Keratinocyte (primary cell): ENCODE measurements around the gene STYX. TPM values are rescaled to one million over a fixed set of nuclear protein-coding genes. Genes with fewer than 3 reads are reported as not detected.

Experiments
- DNase-seq: peaks from one replicate; pipeline ENCODE4 v3.0.0-alpha.2; 2011; ENCODE audit warnings: low read depth, missing footprints, low spot score
- FAIRE-seq: peaks from 2 replicates; lab custom pipeline; 2011; peaks lifted over from hg19 to GRCh38; lab: Jason Lieb, UNC
- H2AFZ ChIP-seq: 2 replicates; pipeline ENCODE4 v1.6.0; 2012; ENCODE audit warnings: low read length, control low read depth, inconsistent platforms; ENCODE audit not compliant: control insufficient read depth
- H3K27ac ChIP-seq: 2 replicates; pipeline ENCODE4 v1.5.1; 2011; ENCODE audit warnings: low read length; ENCODE audit not compliant: control insufficient read depth, insufficient read depth
- H3K27me3 ChIP-seq: 3 replicates; pipeline ENCODE4 v1.6.0; 2011; ENCODE audit warnings: low read length; ENCODE audit not compliant: control insufficient read depth, insufficient read depth; ENCODE audit errors: extremely low read depth
- H3K36me3 ChIP-seq, 2 experiments: 2 replicates in 1 of 2; 3 replicates in 1 of 2; pipeline ENCODE4 v1.5.1; 2011; ENCODE audit warnings: low read length in 2 of 2, mild to moderate bottlenecking in 1 of 2; ENCODE audit not compliant: control insufficient read depth in 2 of 2, insufficient read depth in 2 of 2; ENCODE audit errors: extremely low read depth in 1 of 2
- H3K4me1 ChIP-seq: 3 replicates; pipeline ENCODE4 v1.5.1; 2011; ENCODE audit warnings: low read length; ENCODE audit not compliant: control insufficient read depth, insufficient read depth; ENCODE audit errors: extremely low read depth
- H3K4me2 ChIP-seq: 3 replicates; pipeline ENCODE4 v1.6.0; 2011; ENCODE audit warnings: low read depth, low read length; ENCODE audit not compliant: control insufficient read depth, insufficient read depth; ENCODE audit errors: extremely low read depth
- H3K4me3 ChIP-seq, 3 experiments: fragments of 200-600 bp in 1 of 3; sonication (generic) in 1 of 3; 2 replicates in 2 of 3; 3 replicates in 1 of 3; pipeline ENCODE4 v1.5.1; 2011 to 2016; ENCODE audit warnings: low read length in 3 of 3, mild to moderate bottlenecking in 3 of 3, control low read depth in 2 of 3, inconsistent platforms in 1 of 3, low read depth in 1 of 3, mixed read lengths in 1 of 3, mixed run types in 1 of 3, moderate library complexity in 1 of 3; ENCODE audit not compliant: control insufficient read depth in 2 of 3, insufficient read depth in 2 of 3; ENCODE audit errors: extremely low read depth in 1 of 3
- H3K79me2 ChIP-seq: 2 replicates; pipeline ENCODE4 v1.6.0; 2012; ENCODE audit warnings: low read length; ENCODE audit not compliant: control insufficient read depth, insufficient read depth
- H3K9ac ChIP-seq: 3 replicates; pipeline ENCODE4 v1.6.0; 2011; ENCODE audit warnings: low read length; ENCODE audit not compliant: control insufficient read depth, insufficient read depth; ENCODE audit errors: extremely low read depth
- H3K9me1 ChIP-seq: 3 replicates; pipeline ENCODE4 v1.6.0; 2011; ENCODE audit warnings: low read length; ENCODE audit not compliant: control insufficient read depth, insufficient read depth; ENCODE audit errors: extremely low read depth
- H3K9me3 ChIP-seq: 2 replicates; pipeline ENCODE4 v1.5.1; 2012; ENCODE audit warnings: low read depth, low read length; ENCODE audit not compliant: control insufficient read depth
- H4K20me1 ChIP-seq: 3 replicates; pipeline ENCODE4 v1.6.0; 2011; ENCODE audit warnings: low read length; ENCODE audit not compliant: control insufficient read depth, insufficient read depth; ENCODE audit errors: extremely low read depth
- EZH2 ChIP-seq: IDR thresholded peaks from one replicate; pipeline ENCODE4 v1.6.1; 2012; ENCODE audit warnings: inconsistent platforms, mild to moderate bottlenecking, low read length, moderate library complexity
- dilution Hi-C: fragments of 300-500 bp; cut with MboI; formaldehyde crosslinking; loops from one replicate; pipeline ENCODE4 v1.7.0; 2020; ENCODE audit warnings: low sequenced_read_pairs; ENCODE audit not compliant: extremely low pct_ligation_motif_present
- polyA plus RNA-seq, 5 experiments: library from polyadenylated mRNA; depleted of rRNA in 3 of 5; stranded (reverse) in 3 of 5; stranded (forward) in 1 of 5; unstranded in 1 of 5; fragments of >200 nt; gene quantifications; 1 replicate in 1 of 5; 2 replicates in 3 of 5; 3 replicates in 1 of 5; pipeline versions ENCODE4 v1.2.1 to v1.2.3, GENCODE V29; 2011 to 2012; ENCODE audit warnings: missing spikeins in 2 of 5, low read depth in 1 of 5, low replicate concordance in 1 of 5
- TF ChIP-seq, protein P1 (sequence below), 3 experiments: IDR thresholded peaks in 1 of 3; conservative IDR thresholded peaks in 1 of 3; optimal IDR thresholded peaks in 1 of 3; 2 replicates in 2 of 3; 3 replicates in 1 of 3; pipeline versions ENCODE3 to v1.5.1; 2011; ENCODE audit warnings: low read length in 3 of 3, mild to moderate bottlenecking in 3 of 3, moderate library complexity in 2 of 3, control low read depth in 1 of 3, inconsistent platforms in 1 of 3; ENCODE audit not compliant: insufficient read depth in 2 of 3; ENCODE audit errors: extremely low read depth in 1 of 3

Gene STYX
- polyA plus RNA-seq, 1 donor (not counting 4 experiments of a cell fraction or from before 2014, with no cell fraction given) = 13.2 TPM

DNA sequence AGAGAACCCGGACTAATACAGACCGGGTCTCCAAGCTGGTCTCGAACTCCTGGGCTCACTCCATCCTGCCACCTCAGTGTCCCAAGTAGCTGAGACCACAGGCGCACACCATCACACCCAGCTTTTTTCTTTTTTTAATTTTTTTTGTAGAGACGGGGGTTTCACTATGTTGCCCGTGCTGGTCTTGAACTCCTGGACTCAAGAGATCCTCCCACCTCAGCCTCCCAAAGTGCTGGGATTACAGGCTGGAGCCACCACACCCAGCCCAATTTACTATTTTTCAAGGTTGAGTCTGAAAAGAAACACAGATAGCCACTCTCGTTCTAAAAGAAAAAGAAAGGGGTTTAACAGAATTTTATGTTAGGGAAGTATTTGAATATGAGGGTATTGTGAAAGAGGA is 36.4 kb upstream of the STYX start:
- H3K27ac ChIP-seq = peak overlapping the region; percentile 97
- dilution Hi-C loops = no loop called here
- H4K20me1 ChIP-seq = peaks cover 5% of the 10 kb centered on the region
- peaks cover 0 to 6% of the 10 kb centered on the region in 2 experiments for H3K36me3 ChIP-seq
- H3K4me2 ChIP-seq = peak overlapping the region; percentile 81
- peak overlapping the region; percentile 83 to 87 (median 84) for H3K4me3 ChIP-seq
- H2AFZ ChIP-seq = no peak overlapping the region
- H3K79me2 ChIP-seq = peaks cover 69% of the 10 kb centered on the region
- FAIRE-seq (no peak), DNase-seq (no peak)
- no peaks in the 10 kb centered on the region for H3K9me3 ChIP-seq
- H3K4me1 ChIP-seq = peaks cover 27% of the 10 kb centered on the region
- H3K27me3 ChIP-seq = no peaks in the 10 kb centered on the region
- no peak overlapping the region for H3K9ac ChIP-seq
- no peaks in the 10 kb centered on the region for H3K9me1 ChIP-seq
- TF ChIP-seq, protein P1, sequence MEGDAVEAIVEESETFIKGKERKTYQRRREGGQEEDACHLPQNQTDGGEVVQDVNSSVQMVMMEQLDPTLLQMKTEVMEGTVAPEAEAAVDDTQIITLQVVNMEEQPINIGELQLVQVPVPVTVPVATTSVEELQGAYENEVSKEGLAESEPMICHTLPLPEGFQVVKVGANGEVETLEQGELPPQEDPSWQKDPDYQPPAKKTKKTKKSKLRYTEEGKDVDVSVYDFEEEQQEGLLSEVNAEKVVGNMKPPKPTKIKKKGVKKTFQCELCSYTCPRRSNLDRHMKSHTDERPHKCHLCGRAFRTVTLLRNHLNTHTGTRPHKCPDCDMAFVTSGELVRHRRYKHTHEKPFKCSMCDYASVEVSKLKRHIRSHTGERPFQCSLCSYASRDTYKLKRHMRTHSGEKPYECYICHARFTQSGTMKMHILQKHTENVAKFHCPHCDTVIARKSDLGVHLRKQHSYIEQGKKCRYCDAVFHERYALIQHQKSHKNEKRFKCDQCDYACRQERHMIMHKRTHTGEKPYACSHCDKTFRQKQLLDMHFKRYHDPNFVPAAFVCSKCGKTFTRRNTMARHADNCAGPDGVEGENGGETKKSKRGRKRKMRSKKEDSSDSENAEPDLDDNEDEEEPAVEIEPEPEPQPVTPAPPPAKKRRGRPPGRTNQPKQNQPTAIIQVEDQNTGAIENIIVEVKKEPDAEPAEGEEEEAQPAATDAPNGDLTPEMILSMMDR (optimal IDR thresholded peaks at IDR 0.05 in 1 of 3, IDR thresholded peaks at IDR 0.05 in 1 of 3, conservative IDR thresholded peaks at IDR 0.05 in 1 of 3; ENCODE audit: extremely low read depth in 1 of 3, insufficient read depth in 2 of 3, low read length in 3 of 3) = no peak
- TF ChIP-seq EZH2 = no peak

- Histone ChIP-seq H4K20me1 (peaks cover 5% of the 10 kb centered on the region), H3K4me3 (peak overlapping the region; percentile 83 to 87 (median 84)), H3K4me2 (peak overlapping the region; percentile 81), H3K27me3 (no peaks in the 10 kb centered on the region), H3K9me3 (no peaks in the 10 kb centered on the region), H3K9ac (peak overlapping the region; percentile 99), H3K4me1 (peaks cover 28% of the 10 kb centered on the region), H3K9me1 (no peaks in the 10 kb centered on the region), H3K79me2 (peaks cover 55% of the 10 kb centered on the region), H3K27ac (peak overlapping the region; percentile 97), H3K36me3 (peaks cover 0 to 6% of the 10 kb centered on the region in 2 experiments), H2AFZ (peak overlapping the region; percentile 59)
- dilution Hi-C loops = no loop called here
- DNase-seq = no peak
- FAIRE-seq = peak; percentile 78
- TF ChIP-seq, protein P1 (optimal IDR thresholded peaks at IDR 0.05 in 1 of 3, IDR thresholded peaks at IDR 0.05 in 1 of 3, conservative IDR thresholded peaks at IDR 0.05 in 1 of 3; ENCODE audit: extremely low read depth in 1 of 3, insufficient read depth in 2 of 3, low read length in 3 of 3) = no peak
- no peak for TF ChIP-seq EZH2
Measured at GRCh38 chr14:52694761-52695480, 35.0 kb upstream of the STYX start.
